GM21423 (cell line): ENCODE results near the gene ZNF462.

Experiments used
- ATAC-seq: cut with Tn5 transposase; IDR thresholded peaks from one replicate; pipeline ENCODE4 v1.9.1; 2021; ENCODE audit warnings: mild to moderate bottlenecking, moderate library complexity; ENCODE audit not compliant: unreplicated experiment

Gene ZNF462

DNA sequence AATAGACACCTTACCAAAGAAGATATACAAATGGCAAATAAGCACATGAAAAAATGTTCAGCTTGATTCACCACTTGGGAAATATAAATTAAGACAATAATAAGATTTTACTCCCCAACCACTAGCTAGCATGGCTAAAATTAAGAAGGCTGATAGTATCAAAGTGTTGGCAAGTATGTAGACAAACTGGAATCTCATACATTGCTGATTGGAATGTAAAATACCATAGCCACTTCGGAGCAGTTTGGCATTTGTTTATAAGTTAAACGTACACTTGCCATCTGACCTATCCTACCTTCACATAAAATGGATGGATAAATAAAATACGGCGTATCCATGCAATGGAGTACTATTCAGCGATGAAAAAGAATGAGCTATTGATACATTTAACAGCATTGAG, 129.2 kb downstream of the ZNF462 start:
- no peak for ATAC-seq

- ATAC-seq = no peak
Measured at GRCh38 chr9:106993603-106994002, 130.6 kb downstream of the ZNF462 start.

GRCh38 chr9:106994463-106994862, 131.5 kb downstream of the ZNF462 start:
- no peak for ATAC-seq

DNA sequence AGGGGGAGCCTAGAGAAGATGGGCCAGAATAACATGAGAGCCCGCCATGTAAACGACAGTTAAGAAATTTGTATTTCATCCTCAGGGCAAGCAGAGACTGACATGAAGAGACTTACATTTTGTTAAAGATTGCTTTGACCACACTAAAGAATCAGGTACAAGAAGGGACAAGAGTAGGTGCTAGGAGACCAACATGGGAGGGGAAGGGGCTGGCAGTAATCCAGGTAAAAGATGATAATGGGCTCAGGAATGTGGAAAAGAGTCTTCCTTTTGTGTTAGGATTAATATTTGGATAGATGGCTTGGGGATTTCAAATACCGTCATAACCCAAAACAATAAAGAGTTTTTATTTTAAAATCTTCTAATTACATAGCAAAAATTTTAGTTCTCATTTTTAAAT, 137.3 kb downstream of the ZNF462 start:
- ATAC-seq = no peak

- ATAC-seq = no peak
Measured at GRCh38 chr9:107005201-107005600, 142.2 kb downstream of the ZNF462 start.

- ATAC-seq = no peak
Measured at GRCh38 chr9:107007402-107007801, 144.4 kb downstream of the ZNF462 start.

GRCh38 chr9:107008011-107008410, 145.0 kb downstream of the ZNF462 start:
- ATAC-seq = no peak

DNA sequence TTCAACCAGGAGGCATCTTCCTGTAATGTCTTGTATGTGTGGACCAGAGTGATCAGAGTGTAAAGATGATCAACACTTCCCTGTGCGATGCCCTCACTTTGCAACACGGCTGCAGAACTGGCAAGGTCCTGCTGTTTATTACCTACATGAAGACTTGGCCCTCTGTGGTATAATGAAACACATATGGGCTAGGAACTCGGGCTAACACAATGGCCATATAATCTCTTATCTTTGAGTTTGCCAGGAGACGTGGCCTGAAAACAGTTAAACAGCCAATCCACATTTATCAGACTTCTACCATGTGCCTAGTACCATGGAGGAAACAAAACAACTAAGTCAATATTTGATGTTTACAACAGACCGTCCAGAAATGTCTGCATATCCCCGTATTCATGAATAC, 145.5 kb downstream of the ZNF462 start:
- no peak for ATAC-seq

- no peak for ATAC-seq
Measured at GRCh38 chr9:107016383-107016782, 153.4 kb downstream of the ZNF462 start.

- ATAC-seq = no peak
Measured at GRCh38 chr9:107018861-107019545, 156.0 kb downstream of the ZNF462 start.

- ATAC-seq = no peak
Measured at GRCh38 chr9:107020040-107020530, 157.1 kb downstream of the ZNF462 start.

GRCh38 chr9:107024193-107024592, 161.2 kb downstream of the ZNF462 start:
- ATAC-seq = peak; percentile 88

DNA sequence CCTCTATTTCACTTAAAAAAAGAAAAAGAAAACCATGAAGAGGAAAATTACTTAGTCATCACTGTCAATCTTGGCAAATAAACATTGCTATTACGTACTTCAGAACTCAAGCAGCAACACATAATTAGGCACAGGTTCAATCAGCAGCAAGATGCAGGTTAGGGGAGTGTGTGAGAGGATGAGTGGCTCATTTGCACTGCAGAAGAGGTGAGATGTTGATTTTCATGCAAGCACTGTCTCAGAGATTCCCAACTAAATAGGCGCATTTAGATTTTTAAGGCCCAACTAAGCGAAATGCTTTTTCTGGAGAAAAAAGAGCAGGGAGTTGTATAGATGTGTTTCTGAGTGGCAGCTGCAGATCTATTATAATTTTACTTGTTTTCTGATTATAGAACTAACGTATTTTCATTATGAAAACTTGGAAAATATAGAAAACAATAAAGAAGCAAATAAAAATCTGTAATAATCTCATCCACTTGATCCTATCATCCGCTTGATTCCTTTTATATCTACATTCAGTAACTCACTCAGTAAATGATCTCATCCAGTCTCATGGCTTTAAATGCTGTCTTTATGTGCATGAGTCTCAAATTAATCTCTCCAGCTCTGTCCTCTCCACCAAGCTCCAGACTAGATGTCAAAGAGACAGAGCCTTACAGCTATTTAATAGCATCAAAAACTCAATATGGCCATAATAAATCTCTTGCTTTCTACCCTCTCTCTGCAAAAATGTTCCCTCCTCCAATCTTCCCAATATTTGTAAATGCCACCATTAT, 162.5 kb downstream of the ZNF462 start:
- no peak for ATAC-seq

DNA sequence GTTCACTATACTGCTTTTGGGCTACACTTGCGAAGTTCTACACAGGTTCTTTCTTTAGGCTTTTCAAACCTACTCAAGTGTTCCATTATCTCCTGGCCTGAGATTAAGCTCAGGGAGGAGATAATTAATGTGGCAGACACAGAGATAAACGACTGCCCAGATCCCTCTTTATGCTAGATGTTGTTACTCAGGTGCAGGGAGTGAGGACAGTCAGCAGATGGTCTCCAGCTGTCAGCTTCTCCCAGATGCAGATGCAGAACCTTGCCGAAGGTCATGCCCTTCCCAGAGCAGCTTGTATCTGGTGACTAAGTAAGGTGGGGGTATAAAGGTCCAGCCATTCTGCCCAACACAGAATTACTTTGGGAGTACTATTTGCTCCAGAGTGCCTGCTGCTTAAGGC, 166.2 kb downstream of the ZNF462 start:
- ATAC-seq = no peak

- ATAC-seq = no peak
Measured at GRCh38 chr9:107033966-107034365, 171.0 kb downstream of the ZNF462 start.

DNA sequence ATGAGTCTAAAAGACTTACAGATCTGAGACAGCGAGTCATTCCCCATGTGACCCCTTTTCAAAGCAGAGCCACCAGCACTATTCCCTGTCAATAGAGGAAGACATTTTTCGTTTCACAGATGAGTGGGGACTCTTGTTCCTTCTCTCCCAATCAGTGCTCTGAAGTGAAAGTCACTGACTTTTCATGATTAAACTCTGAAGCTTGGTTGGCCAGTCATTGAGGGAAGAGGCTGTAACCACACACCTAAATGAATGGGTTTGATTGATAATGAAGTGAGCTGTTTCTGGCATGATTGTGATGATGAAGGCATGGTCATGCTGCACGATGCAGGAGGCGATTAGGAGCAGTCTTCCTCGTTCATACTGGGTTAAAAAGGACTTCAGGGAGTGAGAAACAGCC, 171.9 kb downstream of the ZNF462 start:
- no peak for ATAC-seq

GRCh38 chr9:107036367-107036766, 173.4 kb downstream of the ZNF462 start:
- no peak for ATAC-seq

- no peak for ATAC-seq
Measured at GRCh38 chr9:107039542-107039941, 176.6 kb downstream of the ZNF462 start.

- ATAC-seq = no peak
Measured at GRCh38 chr9:107042606-107043005, 179.6 kb downstream of the ZNF462 start.

GRCh38 chr9:107043886-107044285, 180.9 kb downstream of the ZNF462 start:
- ATAC-seq = no peak

GRCh38 chr9:107044872-107045271, 181.9 kb downstream of the ZNF462 start:
- no peak for ATAC-seq

- peak; percentile 88 for ATAC-seq
Measured at GRCh38 chr9:107046692-107047091, 183.7 kb downstream of the ZNF462 start.
